Trophoblast cell (in vitro differentiated cells and primary cell): Measurements from ENCODE around the gene UGCG.
A peak's percentile ranks its signal among the peaks of the same experiment; 100 is the strongest.

Experiments used
- DNase-seq, 2 donors: peaks; one replicate each; pipeline ENCODE4 v3.0.0-alpha.2; 2016
- H2AFZ ChIP-seq: 2 replicates; pipeline ENCODE4 v1.6.1; 2013; ENCODE audit warnings: low read length, moderate library complexity, mild to moderate bottlenecking; ENCODE audit not compliant: insufficient read depth, poor library complexity
- H2AK5ac ChIP-seq: 2 replicates; pipeline ENCODE4 v1.6.1; 2013; ENCODE audit warnings: mild to moderate bottlenecking, low read length
- H2BK120ac ChIP-seq: 2 replicates; pipeline ENCODE4 v1.6.1; 2013; ENCODE audit warnings: low read length, mild to moderate bottlenecking, moderate library complexity; ENCODE audit not compliant: insufficient read depth, poor library complexity
- H2BK12ac ChIP-seq: 2 replicates; pipeline ENCODE4 v1.6.1; 2013; ENCODE audit warnings: mild to moderate bottlenecking, low read length, moderate library complexity
- H2BK5ac ChIP-seq: 2 replicates; pipeline ENCODE4 v1.6.1; 2013; ENCODE audit warnings: low read length, low read depth, moderate library complexity, mild to moderate bottlenecking; ENCODE audit not compliant: poor library complexity
- H3K14ac ChIP-seq: 2 replicates; pipeline ENCODE4 v1.6.1; 2013; ENCODE audit warnings: mild to moderate bottlenecking, low read length
- H3K18ac ChIP-seq: 2 replicates; pipeline ENCODE4 v1.6.1; 2013; ENCODE audit warnings: mild to moderate bottlenecking, low read length
- H3K23ac ChIP-seq: 2 replicates; pipeline ENCODE4 v1.6.1; 2013; ENCODE audit warnings: low read length
- H3K27ac ChIP-seq: 2 replicates; pipeline ENCODE4 v1.5.1; 2013; ENCODE audit warnings: low read depth, mild to moderate bottlenecking, inconsistent platforms, low read length, moderate library complexity
- H3K27me3 ChIP-seq: 2 replicates; pipeline ENCODE4 v1.6.1; 2013; ENCODE audit warnings: inconsistent platforms, mild to moderate bottlenecking, low read length, moderate library complexity; ENCODE audit not compliant: insufficient read depth
- H3K36me3 ChIP-seq, 2 experiments: 1 replicate in 1 of 2; 2 replicates in 1 of 2; pipeline ENCODE4 v1.6.1; 2013; ENCODE audit warnings: low read length in 2 of 2, mild to moderate bottlenecking in 2 of 2, moderate library complexity in 1 of 2; ENCODE audit not compliant: insufficient read depth in 2 of 2, control insufficient read depth in 1 of 2
- H3K4ac ChIP-seq: 2 replicates; pipeline ENCODE4 v1.6.1; 2013; ENCODE audit warnings: low read depth, mild to moderate bottlenecking, low read length, moderate library complexity
- H3K4me1 ChIP-seq, 2 experiments: 1 replicate in 1 of 2; 2 replicates in 1 of 2; pipeline ENCODE4 v1.6.1; 2013; ENCODE audit warnings: low read length in 2 of 2, mild to moderate bottlenecking in 2 of 2, moderate library complexity in 1 of 2; ENCODE audit not compliant: insufficient read depth in 2 of 2, control insufficient read depth in 1 of 2
- H3K4me2 ChIP-seq: 2 replicates; pipeline ENCODE4 v1.6.1; 2013; ENCODE audit warnings: inconsistent platforms, mild to moderate bottlenecking, low read length, moderate library complexity
- H3K4me3 ChIP-seq: 2 replicates; pipeline ENCODE4 v1.5.1; 2013; ENCODE audit warnings: mild to moderate bottlenecking, low read depth, low read length, inconsistent platforms
- H3K79me1 ChIP-seq: one replicate; pipeline ENCODE4 v1.6.1; 2013; ENCODE audit warnings: low read length
- H3K79me2 ChIP-seq: 2 replicates; pipeline ENCODE4 v1.6.1; 2013; ENCODE audit warnings: low read length, mild to moderate bottlenecking; ENCODE audit not compliant: control insufficient read depth, insufficient read depth, poor library complexity
- H3K9ac ChIP-seq: 2 replicates; pipeline ENCODE4 v1.6.1; 2013; ENCODE audit warnings: mild to moderate bottlenecking, low read length
- H3K9me3 ChIP-seq: 2 replicates; pipeline ENCODE4 v1.6.1; 2013; ENCODE audit warnings: low read depth, mild to moderate bottlenecking, control low read depth, inconsistent platforms, low read length; ENCODE audit not compliant: insufficient read depth
- H4K12ac ChIP-seq: 2 replicates; pipeline ENCODE4 v1.6.1; 2013; ENCODE audit warnings: low read depth, mild to moderate bottlenecking, low read length, moderate library complexity
- H4K8ac ChIP-seq: 2 replicates; pipeline ENCODE4 v1.6.1; 2013; ENCODE audit warnings: low read depth, mild to moderate bottlenecking, low read length, moderate library complexity
- H4K91ac ChIP-seq: one replicate; pipeline ENCODE4 v1.6.1; 2013; ENCODE audit warnings: low read depth, mild to moderate bottlenecking, low read length, moderate library complexity
- WGBS: extraction: QIAGEN DNeasy Blood & Tissue Kit; methylation state at CpG from one replicate; pipeline ENCODE4 v1.1.7; 2013; ENCODE audit warnings: missing lambda C conversion rate; ENCODE audit not compliant: insufficient read length, insufficient coverage; ENCODE audit errors: extremely low coverage; 5-methylcytosine and 5-hydroxymethylcytosine counted together

UGCG gene

GRCh38 chr9:111962021-111962420 is 65.4 kb downstream of the UGCG start:
- no peak overlapping the region for H3K9ac ChIP-seq
- H2BK5ac ChIP-seq: no peak overlapping the region
- no peak overlapping the region for H3K4me3 ChIP-seq
- H4K12ac ChIP-seq: no peak overlapping the region
- H3K79me2 ChIP-seq: no peaks in the 10 kb centered on the region
- no peak overlapping the region for H3K27ac ChIP-seq
- H4K8ac ChIP-seq: no peak overlapping the region
- H2AFZ ChIP-seq: no peak overlapping the region
- H3K9me3 ChIP-seq: no peaks in the 10 kb centered on the region
- H2AK5ac ChIP-seq: no peak overlapping the region
- no peak overlapping the region for H2BK12ac ChIP-seq
- H3K27me3 ChIP-seq: no peaks in the 10 kb centered on the region
- peaks cover 0 to 7% of the 10 kb centered on the region in 2 experiments for H3K4me1 ChIP-seq
- H3K36me3 ChIP-seq: no peaks in the 10 kb centered on the region
- no peak overlapping the region for H4K91ac ChIP-seq
- WGBS: no CpG with 5 or more reads among the region's 6 CpGs
- H3K79me1 ChIP-seq: no peaks in the 10 kb centered on the region
- H3K18ac ChIP-seq: no peak overlapping the region
- no peak overlapping the region for H3K4ac ChIP-seq
- DNase-seq: peak; percentile 78 to 91
- H2BK120ac ChIP-seq: no peak overlapping the region
- no peak overlapping the region for H3K14ac ChIP-seq
- H3K23ac ChIP-seq: no peak overlapping the region
- H3K4me2 ChIP-seq: no peak overlapping the region

DNA sequence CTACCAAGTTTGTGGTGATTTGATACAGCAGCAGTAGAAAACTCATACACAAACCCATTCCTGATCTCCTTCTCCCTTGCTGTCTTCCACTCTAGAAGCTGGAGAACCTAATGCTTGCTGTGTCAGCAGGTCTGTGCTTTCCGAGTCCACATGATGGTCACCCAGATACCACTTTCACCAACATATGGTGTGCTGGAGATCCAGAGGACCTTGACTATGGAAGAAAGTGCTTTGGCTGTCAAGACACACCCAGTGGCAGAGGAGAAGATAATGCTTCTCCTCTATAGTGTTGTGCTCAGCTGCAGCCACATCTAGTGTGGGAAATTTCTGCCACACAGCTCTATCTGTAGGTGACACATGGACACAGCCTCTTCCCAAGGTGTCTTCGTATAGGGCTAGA is 67.4 kb downstream of the UGCG start:
- no peaks in the 10 kb centered on the region for H3K79me2 ChIP-seq
- peaks cover 0 to 3% of the 10 kb centered on the region in 2 experiments for H3K4me1 ChIP-seq
- no peak for DNase-seq
- no peak overlapping the region for H3K9ac ChIP-seq
- no peak overlapping the region for H3K4me2 ChIP-seq
- no peak overlapping the region for H3K18ac ChIP-seq
- H3K4ac ChIP-seq: no peak overlapping the region
- H2BK12ac ChIP-seq: no peak overlapping the region
- H4K8ac ChIP-seq: no peak overlapping the region
- H3K23ac ChIP-seq: no peak overlapping the region
- H2AFZ ChIP-seq: no peak overlapping the region
- no peaks in the 10 kb centered on the region for H3K36me3 ChIP-seq
- H3K4me3 ChIP-seq: no peak overlapping the region
- no CpG with 5 or more reads among the region's 2 CpGs for WGBS
- H4K12ac ChIP-seq: no peak overlapping the region
- H2BK120ac ChIP-seq: no peak overlapping the region
- no peak overlapping the region for H4K91ac ChIP-seq
- H2BK5ac ChIP-seq: no peak overlapping the region
- no peak overlapping the region for H3K14ac ChIP-seq
- H3K27ac ChIP-seq: no peak overlapping the region
- H3K27me3 ChIP-seq: no peaks in the 10 kb centered on the region
- H3K79me1 ChIP-seq: no peaks in the 10 kb centered on the region
- no peak overlapping the region for H2AK5ac ChIP-seq
- no peaks in the 10 kb centered on the region for H3K9me3 ChIP-seq

DNA sequence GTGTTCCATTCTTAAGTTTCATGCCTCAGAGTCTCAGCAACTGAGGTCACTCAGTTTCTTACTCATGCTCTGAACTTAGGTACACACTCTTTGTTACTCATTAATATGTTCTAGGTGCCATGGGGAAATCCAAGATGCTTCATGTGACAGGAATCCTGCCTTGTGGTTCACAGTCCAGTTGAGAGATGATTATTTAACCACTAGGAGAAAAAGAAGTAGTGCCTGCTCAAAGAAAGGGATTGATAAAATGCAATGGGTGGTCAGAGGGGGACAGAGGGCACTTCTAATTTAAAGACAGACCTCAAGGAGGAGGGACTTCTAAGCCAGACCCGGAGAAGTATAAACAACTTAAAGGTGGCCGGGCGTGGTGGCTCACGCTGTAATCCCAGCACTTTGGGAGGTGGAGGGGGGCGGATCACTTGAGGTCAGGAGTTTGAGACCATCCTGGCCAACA is 69.0 kb downstream of the UGCG start:
- Histone ChIP-seq H4K91ac (no peak overlapping the region), H2BK120ac (no peak overlapping the region), H2AFZ (no peak overlapping the region), H3K4me2 (no peak overlapping the region), H2BK12ac (no peak overlapping the region), H2BK5ac (no peak overlapping the region), H3K23ac (no peak overlapping the region), H3K4ac (no peak overlapping the region), H3K18ac (no peak overlapping the region), H3K79me1 (no peaks in the 10 kb centered on the region), H3K36me3 (no peaks in the 10 kb centered on the region), H3K27me3 (no peaks in the 10 kb centered on the region), H3K79me2 (no peaks in the 10 kb centered on the region), H4K8ac (no peak overlapping the region), H3K4me3 (no peak overlapping the region), H4K12ac (no peak overlapping the region), H3K4me1 (no peaks in the 10 kb centered on the region), H2AK5ac (no peak overlapping the region), H3K14ac (no peak overlapping the region), H3K9me3 (no peaks in the 10 kb centered on the region), H3K27ac (no peak overlapping the region), H3K9ac (no peak overlapping the region)
- WGBS: no CpG with 5 or more reads among the region's 5 CpGs
- peak; percentile 83 to 96 for DNase-seq

GRCh38 chr9:111966124-111966723 is 69.6 kb downstream of the UGCG start:
- DNase-seq: peak; percentile 57 to 74
- H3K18ac ChIP-seq: no peak overlapping the region
- H3K27ac ChIP-seq: no peak overlapping the region
- no peak overlapping the region for H3K4ac ChIP-seq
- H2AK5ac ChIP-seq: no peak overlapping the region
- no peak overlapping the region for H3K9ac ChIP-seq
- H4K12ac ChIP-seq: no peak overlapping the region
- no peak overlapping the region for H2BK12ac ChIP-seq
- no peak overlapping the region for H2BK5ac ChIP-seq
- H4K8ac ChIP-seq: no peak overlapping the region
- H2BK120ac ChIP-seq: no peak overlapping the region
- H3K9me3 ChIP-seq: no peaks in the 10 kb centered on the region
- no peaks in the 10 kb centered on the region for H3K36me3 ChIP-seq
- no peaks in the 10 kb centered on the region for H3K79me2 ChIP-seq
- no peak overlapping the region for H3K14ac ChIP-seq
- no peak overlapping the region for H4K91ac ChIP-seq
- no peak overlapping the region for H2AFZ ChIP-seq
- H3K79me1 ChIP-seq: no peaks in the 10 kb centered on the region
- H3K4me3 ChIP-seq: no peak overlapping the region
- no peak overlapping the region for H3K4me2 ChIP-seq
- no peak overlapping the region for H3K23ac ChIP-seq
- no peaks in the 10 kb centered on the region for H3K27me3 ChIP-seq
- no peaks in the 10 kb centered on the region for H3K4me1 ChIP-seq
- WGBS: no CpG with 5 or more reads among the region's 15 CpGs
